Smooth muscle cell (in vitro differentiated cells): ENCODE data around the gene MRC1. TPM values are rescaled to one million over a fixed set of nuclear protein-coding genes. Genes with fewer than 3 reads are reported as not detected.

Experiments
- DNase-seq: peaks from one replicate; lab custom pipeline; 2025; ENCODE audit not compliant: unreplicated experiment; lab: John Stamatoyannopoulos, UW
- H2AFZ ChIP-seq: fragments of 200-600 bp; sonication (generic); 2 replicates; pipeline ENCODE4 v1.6.0; 2016; ENCODE audit warnings: antibody characterized with exemption, low read depth, mild to moderate bottlenecking
- H3F3A ChIP-seq: fragments of 200-600 bp; sonication (generic); 2 replicates; pipeline ENCODE4 v1.6.0; 2017; ENCODE audit warnings: antibody characterized with exemption, low read depth
- H3K27ac ChIP-seq: fragments of 200-600 bp; sonication (generic); 2 replicates; pipeline ENCODE4 v1.5.1; 2016; ENCODE audit warnings: low read depth, mild to moderate bottlenecking
- H3K27me3 ChIP-seq: fragments of 200-600 bp; sonication (generic); 2 replicates; pipeline ENCODE4 v1.6.1; 2016; ENCODE audit warnings: low read depth, mild to moderate bottlenecking
- H3K36me3 ChIP-seq: fragments of 200-600 bp; sonication (generic); 2 replicates; pipeline ENCODE4 v1.5.1; 2016; ENCODE audit warnings: low read depth
- H3K4me1 ChIP-seq: fragments of 200-600 bp; sonication (generic); 2 replicates; pipeline ENCODE4 v1.5.1; 2016; ENCODE audit warnings: low read depth
- H3K4me2 ChIP-seq: fragments of 200-600 bp; sonication (generic); 2 replicates; pipeline ENCODE4 v1.6.0; 2016; ENCODE audit warnings: mild to moderate bottlenecking
- H3K4me3 ChIP-seq: fragments of 200-600 bp; sonication (generic); 2 replicates; pipeline ENCODE4 v1.5.1; 2016; ENCODE audit warnings: mild to moderate bottlenecking
- H3K79me2 ChIP-seq: fragments of 200-600 bp; sonication (generic); 2 replicates; pipeline ENCODE4 v1.6.0; 2016; ENCODE audit warnings: low read depth, mild to moderate bottlenecking
- H3K9ac ChIP-seq: fragments of 200-600 bp; sonication (generic); 2 replicates; pipeline ENCODE4 v1.6.0; 2016; ENCODE audit warnings: low read depth
- H3K9me3 ChIP-seq: fragments of 200-600 bp; sonication (generic); replicated peaks from 2 replicates; pipeline ENCODE4 v1.5.1; 2016; ENCODE audit warnings: low read depth
- H4K20me1 ChIP-seq: fragments of 200-600 bp; sonication (generic); 2 replicates; pipeline ENCODE4 v1.6.0; 2016; ENCODE audit warnings: low read depth
- CTCF ChIP-seq: fragments of 200-600 bp; sonication (generic); IDR thresholded peaks from 2 replicates; pipeline ENCODE4 v1.5.1; 2017; ENCODE audit warnings: borderline replicate concordance, mild to moderate bottlenecking, antibody characterized with exemption; ENCODE audit not compliant: insufficient read depth, poor library complexity, severe bottlenecking
- WGBS: methylation state at CpG from one replicate; pipeline ENCODE4 v1.1.7; 2016; ENCODE audit warnings: low lambda C conversion rate; 5-methylcytosine and 5-hydroxymethylcytosine counted together
- polyA plus RNA-seq: library from polyadenylated mRNA; unstranded; fragments of >200 nt; fragmentation: Nextera tagmentation; extraction: Ambion mirVana; gene quantifications from 2 replicates; pipeline ENCODE4 v1.2.1, GENCODE V29; 2016
- total RNA-seq: library from RNA; depleted of rRNA; stranded (reverse); fragments of >200 nt; gene quantifications from 2 replicates; pipeline ENCODE4 v1.2.3, GENCODE V29; 2014

Gene MRC1
- total and polyA plus RNA-seq, 2 experiments from 2014 or later = not detected

GRCh38 chr10:17850501-17850900 lies 41.4 kb downstream of the MRC1 start:
- H3K4me2 ChIP-seq = no peak overlapping the region
- H3K9ac ChIP-seq = no peak overlapping the region
- DNase-seq = no peak
- no peaks in the 10 kb centered on the region for H3F3A ChIP-seq
- H3K36me3 ChIP-seq = no peaks in the 10 kb centered on the region
- H3K27me3 ChIP-seq = no peaks in the 10 kb centered on the region
- no peaks in the 10 kb centered on the region for H3K4me1 ChIP-seq
- no peak overlapping the region for H2AFZ ChIP-seq
- no peak overlapping the region for H3K27ac ChIP-seq
- no peak for TF ChIP-seq CTCF
- H4K20me1 ChIP-seq = no peaks in the 10 kb centered on the region
- WGBS = 95% methylated on average over 3 of the region's 3 CpGs
- H3K4me3 ChIP-seq = no peak overlapping the region
- H3K9me3 ChIP-seq = no peaks in the 10 kb centered on the region
- no peaks in the 10 kb centered on the region for H3K79me2 ChIP-seq

GRCh38 chr10:17851611-17852010 lies 42.5 kb downstream of the MRC1 start:
- no peaks in the 10 kb centered on the region for H3F3A ChIP-seq
- no peaks in the 10 kb centered on the region for H3K36me3 ChIP-seq
- no peaks in the 10 kb centered on the region for H3K79me2 ChIP-seq
- no peaks in the 10 kb centered on the region for H3K9me3 ChIP-seq
- no peaks in the 10 kb centered on the region for H4K20me1 ChIP-seq
- no peak overlapping the region for H3K9ac ChIP-seq
- no peaks in the 10 kb centered on the region for H3K4me1 ChIP-seq
- H3K27ac ChIP-seq = no peak overlapping the region
- H3K27me3 ChIP-seq = no peaks in the 10 kb centered on the region
- TF ChIP-seq CTCF = no peak
- H3K4me3 ChIP-seq = no peak overlapping the region
- no peak overlapping the region for H3K4me2 ChIP-seq
- no peak for DNase-seq
- H2AFZ ChIP-seq = no peak overlapping the region
- WGBS = 52% methylated on average over 4 of the region's 4 CpGs

- Histone ChIP-seq H3K27ac (no peak overlapping the region), H3F3A (no peaks in the 10 kb centered on the region), H3K36me3 (no peaks in the 10 kb centered on the region), H3K4me3 (no peak overlapping the region), H3K79me2 (no peaks in the 10 kb centered on the region), H3K9me3 (no peaks in the 10 kb centered on the region), H3K4me1 (no peaks in the 10 kb centered on the region), H2AFZ (no peak overlapping the region), H3K9ac (no peak overlapping the region), H3K4me2 (no peak overlapping the region), H4K20me1 (no peaks in the 10 kb centered on the region), H3K27me3 (no peaks in the 10 kb centered on the region)
- TF ChIP-seq CTCF = no peak
- WGBS = 92% methylated on average over 7 of the region's 7 CpGs
- DNase-seq = no peak
These were observed 45.0 kb downstream of the MRC1 start for GRCh38 chr10:17854044-17854652.

- H2AFZ ChIP-seq = no peak overlapping the region
- no peak for TF ChIP-seq CTCF
- WGBS = 79% methylated on average over 3 of the region's 3 CpGs
- H3K9me3 ChIP-seq = no peaks in the 10 kb centered on the region
- no peaks in the 10 kb centered on the region for H3K4me1 ChIP-seq
- H4K20me1 ChIP-seq = no peaks in the 10 kb centered on the region
- no peaks in the 10 kb centered on the region for H3K36me3 ChIP-seq
- no peaks in the 10 kb centered on the region for H3K27me3 ChIP-seq
- no peaks in the 10 kb centered on the region for H3F3A ChIP-seq
- H3K4me2 ChIP-seq = no peak overlapping the region
- no peaks in the 10 kb centered on the region for H3K79me2 ChIP-seq
- DNase-seq = no peak
- no peak overlapping the region for H3K27ac ChIP-seq
- H3K9ac ChIP-seq = no peak overlapping the region
- H3K4me3 ChIP-seq = no peak overlapping the region
These were observed 47.9 kb downstream of the MRC1 start for GRCh38 chr10:17857040-17857439.
